ENCODE results near the gene ZBTB38.

GRCh38 chr3:141383555-141384129, 15.3 kb downstream of the ZBTB38 start:
- TF ChIP-seq CTCF (IDR thresholded peaks at IDR 0.05) = no peak
- TF ChIP-seq ZFX (IDR thresholded peaks at IDR 0.05; ENCODE audit: borderline replicate concordance) = no peak

Data from 22Rv1 (cell line).